DOHH2 (cell line): Measurements from ENCODE around the gene MAPK11.

ENCODE experiments used
- H3F3A ChIP-seq: fragments of 200-600 bp; sonication (generic), shearing (Covaris generic); 2 replicates; pipeline ENCODE4 v1.6.0; 2016; ENCODE audit warnings: antibody characterized with exemption, mild to moderate bottlenecking; ENCODE audit not compliant: control insufficient read depth, insufficient read depth
- H3K27ac ChIP-seq: fragments of 200-600 bp; sonication (generic); 2 replicates; pipeline ENCODE4 v1.5.1; 2014; ENCODE audit warnings: low read depth, mild to moderate bottlenecking, low read length, moderate library complexity
- H3K27me3 ChIP-seq: fragments of 200-600 bp; sonication (generic); 2 replicates; pipeline ENCODE4 v1.6.1; 2014; ENCODE audit warnings: mild to moderate bottlenecking, low read length, mixed read lengths; ENCODE audit not compliant: control insufficient read depth
- H3K36me3 ChIP-seq: fragments of 200-600 bp; sonication (generic); 2 replicates; pipeline ENCODE4 v1.6.1; 2014; ENCODE audit warnings: mild to moderate bottlenecking, low read length, moderate library complexity, mixed read lengths; ENCODE audit not compliant: control insufficient read depth
- H3K4me1 ChIP-seq: fragments of 200-600 bp; sonication (generic); 2 replicates; pipeline ENCODE4 v1.6.1; 2014; ENCODE audit warnings: mild to moderate bottlenecking, low read length, mixed read lengths; ENCODE audit not compliant: control insufficient read depth
- H3K4me2 ChIP-seq: fragments of 200-600 bp; sonication (generic); 2 replicates; pipeline ENCODE4 v1.6.0; 2014; ENCODE audit warnings: mild to moderate bottlenecking, low read length, moderate library complexity
- H3K4me3 ChIP-seq: fragments of 200-600 bp; sonication (generic); 2 replicates; pipeline ENCODE4 v1.5.1; 2014; ENCODE audit warnings: mild to moderate bottlenecking, low read length, mixed read lengths
- H3K79me2 ChIP-seq: fragments of 200-600 bp; sonication (generic); 2 replicates; pipeline ENCODE4 v1.6.1; 2014; ENCODE audit warnings: mild to moderate bottlenecking, low read length, mixed read lengths; ENCODE audit not compliant: control insufficient read depth
- H3K9me2 ChIP-seq: fragments of 200-600 bp; sonication (generic); replicated peaks from 2 replicates; pipeline ENCODE4 v1.6.1; 2014; ENCODE audit warnings: mild to moderate bottlenecking, low read length, mixed read lengths; ENCODE audit not compliant: control insufficient read depth
- H3K9me3 ChIP-seq: fragments of 200-600 bp; sonication (generic); 2 replicates; pipeline ENCODE4 v1.6.1; 2014; ENCODE audit warnings: antibody characterized with exemption, low read length, mixed read lengths; ENCODE audit not compliant: control insufficient read depth, insufficient read depth
- H4K20me1 ChIP-seq: fragments of 200-600 bp; sonication (generic); 2 replicates; pipeline ENCODE4 v1.6.0; 2014; ENCODE audit warnings: low read depth, mild to moderate bottlenecking, antibody characterized with exemption, low read length, moderate library complexity; ENCODE audit not compliant: control insufficient read depth, insufficient read depth
- CTCF ChIP-seq: fragments of 200-600 bp; sonication (generic); IDR thresholded peaks from one replicate; pipeline ENCODE4 v1.5.1; 2014; ENCODE audit warnings: antibody characterized with exemption, mild to moderate bottlenecking, low read depth, low read length; ENCODE audit not compliant: poor library complexity, severe bottlenecking
- EZH2phosphoT487 ChIP-seq: fragments of 200-600 bp; sonication (generic); IDR thresholded peaks from 2 replicates; pipeline ENCODE4 v1.6.1; 2017; ENCODE audit warnings: borderline replicate concordance, mild to moderate bottlenecking, antibody characterized with exemption, low read length, moderate library complexity, mixed read lengths

MAPK11 gene

GRCh38 chr22:50278956-50279619 is 8.9 kb upstream of the MAPK11 start:
- peaks cover 83% of the 10 kb centered on the region for H3K36me3 ChIP-seq

GRCh38 chr22:50278461-50278860 is 8.3 kb upstream of the MAPK11 start:
- Histone ChIP-seq H3K4me1 (peaks cover 10% of the 10 kb centered on the region), H3K4me3 (no peak overlapping the region), H3K4me2 (no peak overlapping the region), H3K9me2 (no peaks in the 10 kb centered on the region), H3K36me3 (peaks cover 81% of the 10 kb centered on the region), H3K79me2 (no peaks in the 10 kb centered on the region), H3K27me3 (no peaks in the 10 kb centered on the region), H3F3A (peaks cover 7% of the 10 kb centered on the region; the same call in 1 of the 2 replicates), H3K9me3 (peaks cover 8% of the 10 kb centered on the region; the same call in 1 of the 2 replicates), H3K27ac (no peak overlapping the region), H4K20me1 (no peaks in the 10 kb centered on the region)
- no peak for TF ChIP-seq EZH2phosphoT487
- no peak for TF ChIP-seq CTCF

More at GRCh38 chr22:50278956-50279619, 8.9 kb upstream of the MAPK11 start:
- H3K4me2 ChIP-seq, result no peak overlapping the region
- H3K4me3 ChIP-seq, result no peak overlapping the region
- peaks cover 8% of the 10 kb centered on the region; the same call in 1 of the 2 replicates for H3K9me3 ChIP-seq
- peaks cover 7% of the 10 kb centered on the region; the same call in 1 of the 2 replicates for H3F3A ChIP-seq
- H4K20me1 ChIP-seq, result no peaks in the 10 kb centered on the region
- TF ChIP-seq EZH2phosphoT487 (no peak), CTCF (no peak)
- H3K9me2 ChIP-seq, result no peaks in the 10 kb centered on the region
- no peak overlapping the region for H3K27ac ChIP-seq
- no peaks in the 10 kb centered on the region for H3K79me2 ChIP-seq
- peaks cover 10% of the 10 kb centered on the region for H3K4me1 ChIP-seq
- H3K27me3 ChIP-seq, result no peaks in the 10 kb centered on the region

GRCh38 chr22:50277761-50278160 is 7.6 kb upstream of the MAPK11 start:
- Histone ChIP-seq H3K36me3 (peaks cover 76% of the 10 kb centered on the region), H3K27ac (no peak overlapping the region), H3K4me1 (peaks cover 10% of the 10 kb centered on the region), H4K20me1 (peaks cover under 1% of the 10 kb centered on the region; the same call in 1 of the 2 replicates), H3K27me3 (no peaks in the 10 kb centered on the region), H3F3A (peaks cover 7% of the 10 kb centered on the region; the same call in 1 of the 2 replicates), H3K9me2 (no peaks in the 10 kb centered on the region), H3K4me3 (no peak overlapping the region), H3K9me3 (peaks cover 8% of the 10 kb centered on the region; the same call in 1 of the 2 replicates), H3K79me2 (no peaks in the 10 kb centered on the region), H3K4me2 (no peak overlapping the region)
- TF ChIP-seq CTCF (no peak), EZH2phosphoT487 (no peak)
